Measurements from ENCODE around the gene KIAA1549. TPM values are rescaled to one million over a fixed set of nuclear protein-coding genes. Genes with fewer than 3 reads are reported as not detected.

The KIAA1549 gene
- total RNA-seq, 1 experiment from 2014 or later, result 14.1 TPM

DNA sequence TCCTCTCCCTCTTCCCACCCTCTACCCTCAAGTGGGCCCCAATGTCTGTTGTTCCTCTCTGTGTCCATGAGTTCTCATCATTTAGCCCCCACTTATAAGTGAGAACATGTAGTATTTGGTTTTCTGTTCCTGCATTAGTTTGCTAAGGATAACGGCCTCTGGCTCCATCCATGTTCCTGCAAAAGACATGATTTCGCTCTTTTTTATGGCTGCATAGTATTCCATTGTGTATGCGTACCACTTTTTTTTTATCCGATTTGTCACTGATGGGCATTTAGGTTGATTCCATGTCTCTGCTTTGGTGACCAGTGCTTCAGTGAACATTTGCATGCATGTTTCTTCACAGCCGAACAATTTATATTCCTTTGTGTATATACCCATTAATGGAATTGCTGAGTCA, 131.5 kb downstream of the KIAA1549 start:
- Histone ChIP-seq H3K9me3 (ENCODE audit: control insufficient read depth, insufficient read depth, low read depth, low read length) (no peaks in the 10 kb centered on the region), H3K36me3 (ENCODE audit: control insufficient read depth, insufficient read depth, low read length) (no peaks in the 10 kb centered on the region; the same call in 1 of the 2 replicates), H3K27me3 (ENCODE audit: control insufficient read depth, insufficient read depth, low read length) (no peaks in the 10 kb centered on the region), H3K27ac (ENCODE audit: low read length) (no peak overlapping the region), H3K4me1 (ENCODE audit: control insufficient read depth, insufficient read depth, low read length) (no peaks in the 10 kb centered on the region), H3K4me3 (ENCODE audit: low read depth in 2 of 2, low read length in 2 of 2) (no peak overlapping the region)
- ChIA-PET CTCF (no interaction called here), POLR2A (interaction anchor here (0.5 kb wide), 1 partner anchor 420 kb away, joined by 14 read pairs; no protein-coding TSS in a partner anchor)
- ATAC-seq, result no peak
- in situ Hi-C loops (cut with HindIII; ENCODE audit: low pct_unique_long_range_greater_than_20kb, low sequenced_read_pairs) (no loop called here), intact Hi-C loops (cut with micrococcal nuclease; ENCODE audit: unreplicated experiment) (no loop called here)
- TF ChIP-seq TCF7L2 (IDR thresholded peaks at IDR 0.05; ENCODE audit: low read depth, low read length) (no peak), POLR2AphosphoS5 (IDR thresholded peaks at IDR 0.05; ENCODE audit: low read depth, low read length) (no peak), SIN3A (IDR thresholded peaks at IDR 0.05; ENCODE audit: borderline replicate concordance, insufficient read depth, low read depth, low read length) (no peak), REST (IDR thresholded peaks at IDR 0.05; ENCODE audit: insufficient read depth in 1 of 2, low read depth in 2 of 2, low read length in 1 of 2) (no peak)
- TF ChIP-seq, protein P1, sequence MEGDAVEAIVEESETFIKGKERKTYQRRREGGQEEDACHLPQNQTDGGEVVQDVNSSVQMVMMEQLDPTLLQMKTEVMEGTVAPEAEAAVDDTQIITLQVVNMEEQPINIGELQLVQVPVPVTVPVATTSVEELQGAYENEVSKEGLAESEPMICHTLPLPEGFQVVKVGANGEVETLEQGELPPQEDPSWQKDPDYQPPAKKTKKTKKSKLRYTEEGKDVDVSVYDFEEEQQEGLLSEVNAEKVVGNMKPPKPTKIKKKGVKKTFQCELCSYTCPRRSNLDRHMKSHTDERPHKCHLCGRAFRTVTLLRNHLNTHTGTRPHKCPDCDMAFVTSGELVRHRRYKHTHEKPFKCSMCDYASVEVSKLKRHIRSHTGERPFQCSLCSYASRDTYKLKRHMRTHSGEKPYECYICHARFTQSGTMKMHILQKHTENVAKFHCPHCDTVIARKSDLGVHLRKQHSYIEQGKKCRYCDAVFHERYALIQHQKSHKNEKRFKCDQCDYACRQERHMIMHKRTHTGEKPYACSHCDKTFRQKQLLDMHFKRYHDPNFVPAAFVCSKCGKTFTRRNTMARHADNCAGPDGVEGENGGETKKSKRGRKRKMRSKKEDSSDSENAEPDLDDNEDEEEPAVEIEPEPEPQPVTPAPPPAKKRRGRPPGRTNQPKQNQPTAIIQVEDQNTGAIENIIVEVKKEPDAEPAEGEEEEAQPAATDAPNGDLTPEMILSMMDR (IDR thresholded peaks at IDR 0.05), result no peak
- BruUV-seq (replicated peaks), result no TSS peak
- DNase-seq (ENCODE audit: low read depth, low spot score), result no peak

GRCh38 chr7:138848056-138848980, 132.9 kb downstream of the KIAA1549 start:
- no peak for ATAC-seq
- Histone ChIP-seq H3K4me3 (ENCODE audit: low read depth in 2 of 2, low read length in 2 of 2) (no peak overlapping the region), H3K27me3 (ENCODE audit: control insufficient read depth, insufficient read depth, low read length) (no peaks in the 10 kb centered on the region), H3K36me3 (ENCODE audit: control insufficient read depth, insufficient read depth, low read length) (no peaks in the 10 kb centered on the region; the same call in 1 of the 2 replicates), H3K27ac (ENCODE audit: low read length) (no peak overlapping the region), H3K9me3 (ENCODE audit: control insufficient read depth, insufficient read depth, low read depth, low read length) (no peaks in the 10 kb centered on the region), H3K4me1 (ENCODE audit: control insufficient read depth, insufficient read depth, low read length) (no peaks in the 10 kb centered on the region)
- intact Hi-C loops (cut with micrococcal nuclease; ENCODE audit: unreplicated experiment), result no loop called here
- ChIA-PET CTCF (interaction anchor here (0.5 kb wide), 1 partner anchor 28 kb away, joined by 3 read pairs; no protein-coding TSS in a partner anchor), POLR2A (no interaction called here)
- DNase-seq (ENCODE audit: low read depth, low spot score), result no peak
- BruUV-seq (replicated peaks), result no TSS peak
- TF ChIP-seq POLR2AphosphoS5 (IDR thresholded peaks at IDR 0.05; ENCODE audit: low read depth, low read length) (no peak), TCF7L2 (IDR thresholded peaks at IDR 0.05; ENCODE audit: low read depth, low read length) (no peak), SIN3A (IDR thresholded peaks at IDR 0.05; ENCODE audit: borderline replicate concordance, insufficient read depth, low read depth, low read length) (no peak), REST (IDR thresholded peaks at IDR 0.05; ENCODE audit: insufficient read depth in 1 of 2, low read depth in 2 of 2, low read length in 1 of 2) (no peak)
- TF ChIP-seq, protein P1 (IDR thresholded peaks at IDR 0.05), result no peak
- in situ Hi-C loops (cut with HindIII; ENCODE audit: low pct_unique_long_range_greater_than_20kb, low sequenced_read_pairs), result no loop called here
